Vagina (tissue), 2 donors: ENCODE results near the gene CUTC.

ENCODE experiments used
- CTCF ChIP-seq, 3 experiments: fragments of 450-650 bp in 2 of 3; fragments of 200-600 bp in 1 of 3; sonication (generic) in 1 of 3; IDR thresholded peaks; one replicate each; pipeline ENCODE4 v1.5.1; 2017 to 2019; ENCODE audit warnings: antibody characterized with exemption in 3 of 3, mild to moderate bottlenecking in 2 of 3, moderate library complexity in 2 of 3
- POLR2A ChIP-seq, 2 donors: fragments of 450-650 bp; IDR thresholded peaks; one replicate each; pipeline ENCODE4 v1.6.1; 2017; ENCODE audit warnings: antibody characterized with exemption in 2 of 2, mild to moderate bottlenecking in 2 of 2, moderate library complexity in 2 of 2
- POLR2AphosphoS5 ChIP-seq, 2 donors: sonication (generic); formaldehyde crosslinking; IDR thresholded peaks; one replicate each; pipeline ENCODE4 v1.9.0; 2017; ENCODE audit warnings: antibody characterized with exemption in 2 of 2, mild to moderate bottlenecking in 2 of 2, low read depth in 1 of 2; ENCODE audit not compliant: insufficient read depth in 1 of 2

DNA sequence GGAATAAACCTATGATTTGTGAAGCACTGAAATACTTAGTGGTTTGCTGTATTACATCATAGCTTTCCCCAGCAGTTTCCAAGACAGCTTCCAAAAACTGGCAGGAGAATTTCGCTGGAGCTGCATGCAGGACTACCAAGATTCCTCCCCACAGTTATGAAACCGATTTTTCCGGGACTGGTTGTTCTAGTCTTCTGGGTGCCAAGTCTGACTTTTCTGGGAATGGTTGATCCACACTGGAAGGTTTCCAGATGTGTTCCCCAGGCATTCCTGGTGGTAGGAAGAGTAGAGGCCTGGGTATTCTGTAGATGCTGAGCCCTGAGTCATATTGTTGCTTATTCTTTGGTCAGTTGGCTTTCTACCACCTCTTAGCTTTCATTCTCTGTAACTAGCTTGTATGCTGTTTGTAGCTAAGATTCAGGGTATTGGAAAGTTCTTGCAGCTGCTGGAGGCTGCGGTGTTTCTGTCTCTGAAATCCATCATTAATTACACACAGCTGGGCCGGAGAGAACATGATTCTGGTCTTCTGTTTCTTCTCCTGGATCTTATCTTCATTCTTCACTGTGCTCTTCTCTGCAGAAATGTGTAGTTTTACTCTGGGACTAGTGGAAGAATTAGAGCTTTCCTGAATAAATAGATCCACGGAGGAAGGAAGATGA lies 56.7 kb downstream of the CUTC start:
- TF ChIP-seq POLR2AphosphoS5 (IDR thresholded peaks at IDR 0.05; ENCODE audit: insufficient read depth in 1 of 2, low read depth in 1 of 2) (peak in 1 of 2 donors; percentile 14), CTCF (IDR thresholded peaks at IDR 0.05) (no peak), POLR2A (IDR thresholded peaks at IDR 0.05) (no peak)
